ENCODE measurements around the gene NOS1AP. TPM values are rescaled to one million over a fixed set of nuclear protein-coding genes. Genes with fewer than 3 reads are reported as not detected.

NOS1AP gene
- total RNA-seq, 1 experiment from 2014 or later, result 2.6 TPM

DNA sequence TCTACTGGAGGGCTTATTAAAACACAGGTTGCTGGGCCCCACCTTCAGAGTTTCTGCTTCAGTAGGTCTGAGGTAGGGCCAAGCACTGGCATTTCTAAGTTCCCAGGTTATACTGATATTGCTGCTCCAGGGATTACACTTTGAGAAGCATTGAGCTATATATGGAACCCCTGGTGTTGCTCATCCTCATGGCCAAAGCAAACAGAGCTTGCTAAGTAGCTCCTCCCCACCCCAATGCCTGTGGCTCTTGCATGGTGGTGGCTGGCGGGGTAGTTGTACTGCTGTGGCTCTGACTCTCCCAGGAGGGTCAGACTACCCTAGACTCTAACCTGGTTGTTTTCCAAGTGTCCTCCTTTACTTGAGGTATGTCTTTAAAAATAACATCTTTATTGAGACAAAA lies 163.6 kb downstream of the NOS1AP start:
- no peak overlapping the region for H3K9ac ChIP-seq (ENCODE audit: low read length)
- POLR2A ChIA-PET (ENCODE audit: unreplicated experiment), result no interaction called here
- H3K4me3 ChIP-seq (ENCODE audit: low read length), result no peak overlapping the region
- no peaks in the 10 kb centered on the region for H3K9me2 ChIP-seq (replicated peaks; ENCODE audit: low read length)
- no peak for DNase-seq
- no peak overlapping the region for H3K4me2 ChIP-seq (ENCODE audit: low read length)
- CTCF ChIA-PET, result no interaction called here
- BruUV-seq (replicated peaks), result no TSS peak
- ATAC-seq, result no peak
- H3K27ac ChIP-seq (ENCODE audit: low read length), result no peak overlapping the region
- H4K20me1 ChIP-seq (ENCODE audit: low read length), result no peaks in the 10 kb centered on the region
- H3K27me3 ChIP-seq (ENCODE audit: low read length), result no peaks in the 10 kb centered on the region
- no peak overlapping the region for H2AFZ ChIP-seq (ENCODE audit: low read length)
- no peaks in the 10 kb centered on the region for H3F3A ChIP-seq (ENCODE audit: low read length, unreplicated experiment)
- intact Hi-C loops (cut with micrococcal nuclease), result no loop called here
- TF ChIP-seq EZH2phosphoT487 (IDR thresholded peaks at IDR 0.05; ENCODE audit: borderline replicate concordance, low read length) (no peak), EZH2 (IDR thresholded peaks at IDR 0.05; ENCODE audit: low read length, unreplicated experiment) (no peak)
- TF ChIP-seq, protein P1, sequence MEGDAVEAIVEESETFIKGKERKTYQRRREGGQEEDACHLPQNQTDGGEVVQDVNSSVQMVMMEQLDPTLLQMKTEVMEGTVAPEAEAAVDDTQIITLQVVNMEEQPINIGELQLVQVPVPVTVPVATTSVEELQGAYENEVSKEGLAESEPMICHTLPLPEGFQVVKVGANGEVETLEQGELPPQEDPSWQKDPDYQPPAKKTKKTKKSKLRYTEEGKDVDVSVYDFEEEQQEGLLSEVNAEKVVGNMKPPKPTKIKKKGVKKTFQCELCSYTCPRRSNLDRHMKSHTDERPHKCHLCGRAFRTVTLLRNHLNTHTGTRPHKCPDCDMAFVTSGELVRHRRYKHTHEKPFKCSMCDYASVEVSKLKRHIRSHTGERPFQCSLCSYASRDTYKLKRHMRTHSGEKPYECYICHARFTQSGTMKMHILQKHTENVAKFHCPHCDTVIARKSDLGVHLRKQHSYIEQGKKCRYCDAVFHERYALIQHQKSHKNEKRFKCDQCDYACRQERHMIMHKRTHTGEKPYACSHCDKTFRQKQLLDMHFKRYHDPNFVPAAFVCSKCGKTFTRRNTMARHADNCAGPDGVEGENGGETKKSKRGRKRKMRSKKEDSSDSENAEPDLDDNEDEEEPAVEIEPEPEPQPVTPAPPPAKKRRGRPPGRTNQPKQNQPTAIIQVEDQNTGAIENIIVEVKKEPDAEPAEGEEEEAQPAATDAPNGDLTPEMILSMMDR (conservative IDR thresholded peaks at IDR 0.05; ENCODE audit: low read depth, low read length), result no peak
- no peaks in the 10 kb centered on the region for H3K9me3 ChIP-seq (ENCODE audit: low read length)
- no peaks in the 10 kb centered on the region for H3K4me1 ChIP-seq (ENCODE audit: insufficient read depth, low read length)
- H3K36me3 ChIP-seq (ENCODE audit: low read depth, low read length), result no peaks in the 10 kb centered on the region
- no peaks in the 10 kb centered on the region for H3K79me2 ChIP-seq (ENCODE audit: low read length)

DNA sequence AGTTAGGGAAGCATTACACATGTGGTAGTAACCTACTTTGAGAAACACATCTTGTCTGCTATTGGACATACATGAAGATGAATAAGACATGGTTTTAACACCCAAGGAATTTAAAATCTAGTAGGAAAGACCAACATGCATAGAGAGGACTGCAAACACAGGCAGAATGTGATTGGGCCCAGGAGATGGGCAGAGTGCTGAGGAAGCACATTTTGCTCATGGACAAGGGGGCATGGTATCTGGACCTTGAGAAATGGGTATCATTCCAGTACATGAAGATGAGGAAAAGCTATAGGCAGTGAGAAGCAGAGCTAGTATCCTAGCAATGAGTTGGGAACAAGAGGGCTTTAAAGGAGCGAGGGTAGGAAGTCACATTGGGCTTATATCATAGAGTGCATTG lies 164.4 kb downstream of the NOS1AP start:
- Histone ChIP-seq H3K27ac (ENCODE audit: low read length) (no peak overlapping the region), H3K36me3 (ENCODE audit: low read depth, low read length) (no peaks in the 10 kb centered on the region), H3K4me2 (ENCODE audit: low read length) (no peak overlapping the region), H3K9ac (ENCODE audit: low read length) (no peak overlapping the region), H3K79me2 (ENCODE audit: low read length) (no peaks in the 10 kb centered on the region), H3K27me3 (ENCODE audit: low read length) (no peaks in the 10 kb centered on the region), H2AFZ (ENCODE audit: low read length) (no peak overlapping the region), H3K9me3 (ENCODE audit: low read length) (no peaks in the 10 kb centered on the region), H4K20me1 (ENCODE audit: low read length) (no peaks in the 10 kb centered on the region), H3K9me2 (replicated peaks; ENCODE audit: low read length) (no peaks in the 10 kb centered on the region), H3F3A (ENCODE audit: low read length, unreplicated experiment) (no peaks in the 10 kb centered on the region), H3K4me1 (ENCODE audit: insufficient read depth, low read length) (no peaks in the 10 kb centered on the region), H3K4me3 (ENCODE audit: low read length) (no peak overlapping the region)
- CTCF ChIA-PET, result no interaction called here
- no TSS peak for BruUV-seq (replicated peaks)
- no peak for TF ChIP-seq EZH2 (IDR thresholded peaks at IDR 0.05; ENCODE audit: low read length, unreplicated experiment)
- TF ChIP-seq, protein P1 (conservative IDR thresholded peaks at IDR 0.05; ENCODE audit: low read depth, low read length), result no peak
- TF ChIP-seq EZH2phosphoT487 (IDR thresholded peaks at IDR 0.05; ENCODE audit: borderline replicate concordance, low read length), result no peak
- POLR2A ChIA-PET (ENCODE audit: unreplicated experiment), result no interaction called here
- ATAC-seq (no peak), DNase-seq (no peak)
- intact Hi-C loops (cut with micrococcal nuclease), result no loop called here

DNA sequence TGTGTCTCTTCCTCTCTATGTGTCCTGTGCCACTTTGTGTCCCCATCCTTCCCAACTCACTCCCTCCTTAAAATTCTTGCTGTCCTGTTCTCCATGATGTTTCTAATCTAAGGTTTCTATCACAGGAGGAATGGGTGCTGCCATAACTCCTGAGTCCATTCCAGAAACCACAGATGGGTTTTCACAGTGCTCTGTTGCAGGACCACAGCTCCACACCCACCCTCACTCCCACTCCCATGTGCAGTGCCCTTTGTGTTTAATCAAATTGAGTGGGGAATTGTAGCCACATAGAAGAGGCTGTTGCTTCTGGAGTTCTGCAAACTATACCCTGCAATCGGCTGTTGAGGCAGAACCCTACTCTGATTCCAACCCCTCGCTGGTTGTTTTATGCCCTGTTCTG lies 165.1 kb downstream of the NOS1AP start:
- Histone ChIP-seq H4K20me1 (ENCODE audit: low read length) (no peaks in the 10 kb centered on the region), H3K4me1 (ENCODE audit: insufficient read depth, low read length) (no peaks in the 10 kb centered on the region), H3F3A (ENCODE audit: low read length, unreplicated experiment) (no peaks in the 10 kb centered on the region), H3K4me3 (ENCODE audit: low read length) (no peak overlapping the region), H3K27ac (ENCODE audit: low read length) (no peak overlapping the region), H3K36me3 (ENCODE audit: low read depth, low read length) (no peaks in the 10 kb centered on the region), H3K79me2 (ENCODE audit: low read length) (no peaks in the 10 kb centered on the region), H3K27me3 (ENCODE audit: low read length) (no peaks in the 10 kb centered on the region), H3K4me2 (ENCODE audit: low read length) (no peak overlapping the region), H3K9me2 (replicated peaks; ENCODE audit: low read length) (no peaks in the 10 kb centered on the region), H3K9ac (ENCODE audit: low read length) (no peak overlapping the region), H2AFZ (ENCODE audit: low read length) (no peak overlapping the region), H3K9me3 (ENCODE audit: low read length) (no peaks in the 10 kb centered on the region)
- ChIA-PET CTCF (no interaction called here), POLR2A (ENCODE audit: unreplicated experiment) (no interaction called here)
- DNase-seq, result no peak
- intact Hi-C loops (cut with micrococcal nuclease), result no loop called here
- BruUV-seq (replicated peaks), result no TSS peak
- no peak for ATAC-seq
- TF ChIP-seq EZH2 (IDR thresholded peaks at IDR 0.05; ENCODE audit: low read length, unreplicated experiment), result no peak
- no peak for TF ChIP-seq EZH2phosphoT487 (IDR thresholded peaks at IDR 0.05; ENCODE audit: borderline replicate concordance, low read length)
- TF ChIP-seq, protein P1 (conservative IDR thresholded peaks at IDR 0.05; ENCODE audit: low read depth, low read length), result no peak
